Measurements from ENCODE around the gene PIK3R6. TPM values are rescaled to one million over a fixed set of nuclear protein-coding genes. Genes with fewer than 3 reads are reported as not detected.

Gene PIK3R6
- total RNA-seq, 6 experiments from 2014 or later = 0.18 to 0.62 (median 0.25) TPM; not detected in 1

DNA sequence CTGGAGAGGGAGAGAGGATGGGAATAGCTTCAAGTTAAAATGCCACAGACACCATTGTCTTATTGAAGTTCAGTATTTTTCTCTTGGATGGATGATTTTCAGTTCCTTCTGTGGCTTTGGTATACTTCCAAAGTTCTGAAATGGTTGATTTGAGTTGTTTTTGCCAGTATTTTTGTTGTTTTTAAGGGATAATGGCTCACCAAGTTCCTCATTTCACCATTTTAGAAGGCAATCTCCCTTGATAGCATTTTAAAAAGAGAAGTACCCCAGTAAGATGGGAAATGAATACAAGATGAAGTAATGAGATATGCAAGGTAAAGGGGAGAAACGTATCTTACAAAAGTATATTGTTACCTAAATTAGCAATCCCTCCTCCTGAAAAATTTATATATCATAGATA, 90.6 kb downstream of the PIK3R6 start:
- Histone ChIP-seq H3K27ac (no peak overlapping the region), H3K4me3 (no peak overlapping the region), H3K9me3 (no peaks in the 10 kb centered on the region), H3K27me3 (no peaks in the 10 kb centered on the region), H3K36me3 (no peaks in the 10 kb centered on the region), H3K4me1 (no peaks in the 10 kb centered on the region)
- intact Hi-C loops (cut with DNase I) = no loop called here
- DNase-seq (no peak), ATAC-seq (no peak)
- 45% methylated on average over 1 of the region's 1 CpG for WGBS (ENCODE audit: insufficient coverage, low coverage, low lambda C conversion rate, missing lambda C conversion rate)
- TF ChIP-seq, protein P1, sequence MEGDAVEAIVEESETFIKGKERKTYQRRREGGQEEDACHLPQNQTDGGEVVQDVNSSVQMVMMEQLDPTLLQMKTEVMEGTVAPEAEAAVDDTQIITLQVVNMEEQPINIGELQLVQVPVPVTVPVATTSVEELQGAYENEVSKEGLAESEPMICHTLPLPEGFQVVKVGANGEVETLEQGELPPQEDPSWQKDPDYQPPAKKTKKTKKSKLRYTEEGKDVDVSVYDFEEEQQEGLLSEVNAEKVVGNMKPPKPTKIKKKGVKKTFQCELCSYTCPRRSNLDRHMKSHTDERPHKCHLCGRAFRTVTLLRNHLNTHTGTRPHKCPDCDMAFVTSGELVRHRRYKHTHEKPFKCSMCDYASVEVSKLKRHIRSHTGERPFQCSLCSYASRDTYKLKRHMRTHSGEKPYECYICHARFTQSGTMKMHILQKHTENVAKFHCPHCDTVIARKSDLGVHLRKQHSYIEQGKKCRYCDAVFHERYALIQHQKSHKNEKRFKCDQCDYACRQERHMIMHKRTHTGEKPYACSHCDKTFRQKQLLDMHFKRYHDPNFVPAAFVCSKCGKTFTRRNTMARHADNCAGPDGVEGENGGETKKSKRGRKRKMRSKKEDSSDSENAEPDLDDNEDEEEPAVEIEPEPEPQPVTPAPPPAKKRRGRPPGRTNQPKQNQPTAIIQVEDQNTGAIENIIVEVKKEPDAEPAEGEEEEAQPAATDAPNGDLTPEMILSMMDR (IDR thresholded peaks at IDR 0.05) = no peak
- TF ChIP-seq POLR2A (IDR thresholded peaks at IDR 0.05) = no peak

DNA sequence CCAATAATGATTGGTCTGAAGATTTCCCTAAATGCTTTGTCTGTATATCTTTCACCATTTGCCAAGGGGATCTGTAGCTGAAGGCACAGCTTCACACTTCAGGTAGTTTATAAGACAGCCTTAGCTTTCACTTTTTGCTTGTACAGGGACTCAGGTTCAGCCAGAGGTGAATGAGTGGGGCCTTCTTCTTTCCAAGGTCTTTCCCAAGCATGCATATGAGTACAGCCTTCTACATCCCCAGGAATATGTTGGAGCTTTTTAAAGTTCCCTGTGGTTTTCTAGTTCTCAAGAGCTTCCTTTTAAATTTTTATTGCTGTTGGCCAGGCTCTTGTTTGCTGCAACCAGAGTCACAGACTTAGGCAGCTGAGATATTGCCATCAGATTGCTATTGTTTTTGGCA, 91.2 kb downstream of the PIK3R6 start:
- Histone ChIP-seq H3K27ac (no peak overlapping the region), H3K4me1 (no peaks in the 10 kb centered on the region), H3K4me3 (no peak overlapping the region), H3K36me3 (no peaks in the 10 kb centered on the region), H3K9me3 (no peaks in the 10 kb centered on the region), H3K27me3 (no peaks in the 10 kb centered on the region)
- intact Hi-C loops (cut with DNase I) = no loop called here
- TF ChIP-seq, protein P1 (IDR thresholded peaks at IDR 0.05) = no peak
- no peak for TF ChIP-seq POLR2A (IDR thresholded peaks at IDR 0.05)
- DNase-seq (no peak), ATAC-seq (no peak)

DNA sequence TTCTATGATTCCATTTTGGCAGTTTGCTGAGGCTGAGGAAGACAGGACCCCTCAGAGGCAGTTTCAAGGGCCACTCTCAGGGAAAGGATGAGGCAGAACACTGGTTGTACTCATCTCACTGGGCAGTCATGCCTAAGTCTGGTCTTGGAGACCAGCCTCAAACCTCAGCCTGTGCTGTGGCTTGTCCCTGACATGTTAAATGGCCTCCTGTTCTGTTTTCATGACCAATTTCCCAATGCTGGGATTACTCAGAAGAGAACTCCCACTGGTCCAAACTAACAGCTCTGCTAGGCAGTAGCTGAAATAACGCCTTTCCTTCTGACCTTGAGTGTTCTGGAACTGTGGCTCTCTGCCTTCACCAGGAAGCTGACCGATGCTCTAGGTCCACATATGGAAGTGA, 100.7 kb downstream of the PIK3R6 start:
- TF ChIP-seq POLR2A (IDR thresholded peaks at IDR 0.05) = no peak
- TF ChIP-seq, protein P1 (IDR thresholded peaks at IDR 0.05) = no peak
- DNase-seq = no peak
- WGBS (ENCODE audit: insufficient coverage, low coverage, low lambda C conversion rate, missing lambda C conversion rate) = 86% methylated on average over 1 of the region's 2 CpGs
- H3K9me3 ChIP-seq = no peaks in the 10 kb centered on the region
- no peaks in the 10 kb centered on the region for H3K36me3 ChIP-seq
- H3K27me3 ChIP-seq = no peaks in the 10 kb centered on the region
- no peak overlapping the region for H3K27ac ChIP-seq
- intact Hi-C loops (cut with DNase I) = no loop called here
- no peak for ATAC-seq
- no peaks in the 10 kb centered on the region for H3K4me1 ChIP-seq
- no peak overlapping the region for H3K4me3 ChIP-seq

DNA sequence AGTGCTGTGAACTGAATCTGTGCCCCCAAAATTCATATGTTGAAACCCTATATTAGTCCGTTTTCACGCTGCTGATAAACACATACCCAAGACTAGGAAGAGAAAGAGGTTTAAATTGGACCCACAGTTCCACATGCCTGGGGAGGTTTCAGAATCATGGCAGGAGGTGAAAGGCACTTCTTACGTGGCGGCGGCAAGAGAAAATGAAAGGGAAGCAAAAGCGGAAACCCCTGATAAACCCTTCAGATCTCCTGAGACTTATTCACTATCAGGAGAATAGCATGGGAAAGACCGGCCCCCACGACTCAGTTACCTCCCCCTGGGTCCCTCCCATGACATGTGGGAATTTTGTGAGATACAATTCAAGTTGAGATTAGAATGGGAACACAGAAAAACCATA, 105.5 kb downstream of the PIK3R6 start:
- intact Hi-C loops (cut with DNase I) = no loop called here
- H3K36me3 ChIP-seq = no peaks in the 10 kb centered on the region
- H3K9me3 ChIP-seq = no peaks in the 10 kb centered on the region
- no peaks in the 10 kb centered on the region for H3K4me1 ChIP-seq
- ATAC-seq = no peak
- TF ChIP-seq, protein P1 (IDR thresholded peaks at IDR 0.05) = no peak
- TF ChIP-seq POLR2A (IDR thresholded peaks at IDR 0.05) = no peak
- H3K27ac ChIP-seq = no peak overlapping the region
- DNase-seq = no peak
- no peaks in the 10 kb centered on the region for H3K27me3 ChIP-seq
- 87% methylated on average over 8 of the region's 8 CpGs for WGBS (ENCODE audit: insufficient coverage, low coverage, low lambda C conversion rate, missing lambda C conversion rate)
- H3K4me3 ChIP-seq = no peak overlapping the region

GRCh38 chr17:8758137-8758596, 109.3 kb downstream of the PIK3R6 start, which contains the start of gene SPDYE4:
SPDYE4 (minus strand) TSS chr17:8758546; CDS start chr17:8758382, 164 bp downstream.
- DNase-seq = no peak

More at GRCh38 chr17:8758137-8758596, 109.3 kb downstream of the PIK3R6 start, which contains the start of gene SPDYE4:
- no peak for ATAC-seq
- no peaks in the 10 kb centered on the region for H3K27me3 ChIP-seq
- H3K36me3 ChIP-seq = no peaks in the 10 kb centered on the region
- intact Hi-C loops (cut with DNase I) = loop anchor here in 1 of 2 donors (10.0 kb wide), 1 partner anchor 363 kb away; the partner anchor contains the start of gene RNF222
- no peak within 1 kb of the TSS for H3K27ac ChIP-seq
- WGBS (ENCODE audit: insufficient coverage, low coverage, low lambda C conversion rate, missing lambda C conversion rate) = 84% methylated on average over 11 of the region's 15 CpGs
- TF ChIP-seq, protein P1 (IDR thresholded peaks at IDR 0.05) = no peak
- no peak for TF ChIP-seq POLR2A (IDR thresholded peaks at IDR 0.05)
- H3K4me1 ChIP-seq = no peaks in the 10 kb centered on the region
- H3K4me3 ChIP-seq = no peak within 1 kb of the TSS
- no peaks in the 10 kb centered on the region for H3K9me3 ChIP-seq
